HG02840 (cell line): ENCODE data around the gene UQCRC1.

ENCODE experiments used
- ATAC-seq: cut with Tn5 transposase; IDR thresholded peaks from one replicate; pipeline ENCODE4 v1.9.1; 2021; ENCODE audit warnings: mild to moderate bottlenecking, moderate library complexity, moderate number of reproducible peaks; ENCODE audit not compliant: unreplicated experiment, low FRiP score

Gene UQCRC1

GRCh38 chr3:48634661-48635221 is 25.3 kb upstream of the UQCRC1 start:
- ATAC-seq, result peak; percentile 22

DNA sequence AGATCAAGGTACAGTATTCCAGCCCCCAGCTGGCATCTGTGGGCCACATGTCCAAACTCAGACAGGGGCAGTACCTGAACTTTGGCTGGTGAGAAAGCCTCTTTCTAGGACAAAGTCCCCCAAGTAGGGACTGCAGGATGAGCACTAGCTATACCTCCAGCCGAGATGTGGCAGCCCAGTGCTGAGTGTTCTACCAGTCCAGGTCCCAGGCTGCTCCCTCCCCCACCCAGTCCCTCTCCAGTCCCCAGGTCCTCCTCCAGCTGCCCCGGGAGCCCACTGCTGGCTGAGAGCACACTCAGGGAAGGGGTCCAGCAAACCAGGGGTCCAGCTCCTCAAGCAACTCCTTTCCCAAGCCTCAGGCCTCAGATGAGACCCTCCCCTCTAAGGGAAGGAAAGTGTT is 24.3 kb upstream of the UQCRC1 start:
- no peak for ATAC-seq

GRCh38 chr3:48633256-48633655 is 23.8 kb upstream of the UQCRC1 start:
- no peak for ATAC-seq

GRCh38 chr3:48631516-48632448 is 22.3 kb upstream of the UQCRC1 start:
- ATAC-seq, result no peak

GRCh38 chr3:48630833-48631232 is 21.4 kb upstream of the UQCRC1 start:
- no peak for ATAC-seq

DNA sequence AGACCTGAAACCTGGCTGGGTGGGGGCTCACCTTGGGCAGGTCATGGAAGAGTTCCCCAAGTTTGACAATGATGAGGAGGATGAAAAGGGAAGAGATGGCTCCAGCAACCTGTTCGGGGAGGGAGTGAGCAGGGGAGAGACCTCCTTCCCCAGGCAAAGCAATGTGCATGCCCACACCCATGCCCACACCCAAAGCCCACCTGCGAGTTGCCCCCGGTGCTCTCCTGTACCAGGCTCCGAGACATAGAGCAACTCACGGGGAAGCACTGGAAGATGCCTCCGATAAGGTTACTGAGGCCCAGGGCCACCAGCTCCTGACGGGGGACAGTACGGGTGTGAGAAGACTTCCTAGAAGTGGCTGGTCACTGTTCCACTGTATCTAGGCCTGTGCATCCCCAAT is 21.0 kb upstream of the UQCRC1 start:
- ATAC-seq, result no peak

DNA sequence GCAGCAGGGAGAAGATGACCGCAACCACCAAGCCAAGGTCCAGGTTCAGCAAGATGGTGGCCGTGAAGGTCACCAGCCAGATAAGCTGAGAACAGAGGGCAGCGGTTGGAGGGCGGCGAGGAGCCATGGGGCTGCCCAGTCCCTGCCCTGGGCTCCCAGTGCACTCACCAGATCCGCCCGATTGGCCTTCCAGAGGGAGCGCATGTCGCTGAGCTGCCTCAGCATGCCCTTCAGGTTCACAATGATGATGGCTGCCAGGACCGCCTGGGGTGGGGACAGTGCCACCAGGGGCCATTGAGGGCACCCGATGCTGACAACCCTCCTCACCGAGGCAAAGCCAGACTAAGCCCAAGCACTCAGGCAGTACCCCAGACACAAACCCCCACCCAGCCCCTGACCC is 20.4 kb upstream of the UQCRC1 start:
- ATAC-seq, result no peak

- no peak for ATAC-seq
Measured at GRCh38 chr3:48628277-48629017, 19.0 kb upstream of the UQCRC1 start.

DNA sequence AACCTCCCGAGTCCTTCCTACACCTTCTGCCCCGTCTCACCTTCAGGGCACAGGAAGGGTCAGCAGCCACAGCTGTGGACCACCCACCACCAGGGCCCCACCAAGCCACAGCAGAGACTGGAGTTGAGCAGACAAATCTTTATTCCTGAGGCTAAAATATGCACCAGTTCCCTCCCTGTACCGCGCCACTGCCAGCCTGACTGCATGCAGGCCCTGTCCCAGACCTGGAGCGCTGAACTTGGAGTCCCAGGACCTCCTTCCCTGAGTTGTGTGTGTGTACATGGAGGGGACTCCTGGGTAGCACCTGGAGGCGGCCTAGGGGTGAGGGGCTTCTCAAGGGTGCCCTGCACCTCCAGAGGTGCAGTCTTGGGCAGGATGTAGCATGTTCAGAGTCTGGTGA is 16.2 kb upstream of the UQCRC1 start:
- no peak for ATAC-seq

GRCh38 chr3:48624767-48625166 is 15.3 kb upstream of the UQCRC1 start:
- no peak for ATAC-seq

- ATAC-seq, result no peak
Measured at GRCh38 chr3:48623851-48624547, 14.6 kb upstream of the UQCRC1 start.

DNA sequence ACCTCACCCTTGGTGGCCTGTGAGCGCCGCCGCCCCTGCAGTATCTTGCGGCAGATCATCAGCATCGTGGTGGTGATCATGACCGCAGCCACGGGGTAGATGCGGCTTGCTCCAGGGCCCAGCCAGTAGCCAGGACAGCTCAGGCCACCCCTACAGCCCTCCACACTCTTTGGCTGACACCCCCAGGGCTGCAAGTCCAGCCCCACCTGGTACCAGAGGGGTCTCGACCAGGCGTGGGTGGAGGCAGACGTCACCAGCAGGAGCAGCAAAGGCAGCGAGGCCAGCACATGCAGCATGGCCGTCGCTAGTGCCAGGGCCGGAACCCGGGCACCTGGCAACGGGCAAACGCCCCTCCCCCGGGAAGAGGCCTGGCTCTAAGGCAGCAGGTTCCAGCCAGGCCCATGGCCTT is 12.0 kb upstream of the UQCRC1 start, which contains the start of gene TMEM89:
Gene TMEM89, minus strand, starts transcription at position 309 of the 409 bp plus-strand sequence. Its CDS starts 13 bp downstream, at position 296.
- no peak for ATAC-seq

GRCh38 chr3:48619541-48620524 is 10.4 kb upstream of the UQCRC1 start:
- ATAC-seq, result no peak

DNA sequence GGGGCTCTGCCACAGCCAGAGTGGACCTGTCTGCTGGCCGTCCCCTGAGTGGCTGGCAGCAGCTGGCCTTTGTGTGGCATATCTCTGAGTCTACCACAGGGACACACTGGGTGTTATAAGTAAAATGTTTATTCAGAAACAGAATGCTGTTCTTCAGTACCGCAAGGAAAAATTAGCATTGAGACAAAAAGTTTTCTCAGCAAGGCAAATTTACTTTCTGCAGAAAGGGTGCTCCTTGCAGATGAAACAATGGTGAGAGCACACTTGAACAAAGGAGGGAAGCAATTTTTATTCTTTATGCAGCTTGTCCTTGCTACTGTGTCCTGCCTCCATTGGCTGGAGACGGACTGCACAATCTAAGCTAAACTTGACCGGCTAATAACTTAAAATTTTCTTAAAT is 8.1 kb upstream of the UQCRC1 start:
- no peak for ATAC-seq

DNA sequence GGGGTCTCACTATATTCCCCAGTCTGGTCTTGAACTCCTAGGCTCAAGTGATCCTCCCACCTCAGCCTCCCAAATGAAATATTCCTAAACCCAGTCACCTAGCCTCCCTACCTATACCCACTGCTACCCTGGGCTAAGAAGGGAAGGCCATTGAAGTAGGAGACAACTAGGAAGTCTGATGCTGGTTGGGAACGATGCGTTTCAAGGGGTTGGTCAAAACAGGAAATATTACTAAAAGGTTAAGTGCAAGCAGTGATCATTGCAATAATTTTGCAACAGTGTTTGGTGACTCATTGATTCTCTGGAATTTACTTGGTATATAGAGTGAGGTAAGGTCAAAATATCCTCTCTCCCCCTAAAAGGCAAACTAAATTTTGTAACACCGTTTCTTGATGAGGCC is 4.6 kb upstream of the UQCRC1 start:
- no peak for ATAC-seq

GRCh38 chr3:48612309-48612708 is 2.9 kb upstream of the UQCRC1 start:
- ATAC-seq, result no peak

DNA sequence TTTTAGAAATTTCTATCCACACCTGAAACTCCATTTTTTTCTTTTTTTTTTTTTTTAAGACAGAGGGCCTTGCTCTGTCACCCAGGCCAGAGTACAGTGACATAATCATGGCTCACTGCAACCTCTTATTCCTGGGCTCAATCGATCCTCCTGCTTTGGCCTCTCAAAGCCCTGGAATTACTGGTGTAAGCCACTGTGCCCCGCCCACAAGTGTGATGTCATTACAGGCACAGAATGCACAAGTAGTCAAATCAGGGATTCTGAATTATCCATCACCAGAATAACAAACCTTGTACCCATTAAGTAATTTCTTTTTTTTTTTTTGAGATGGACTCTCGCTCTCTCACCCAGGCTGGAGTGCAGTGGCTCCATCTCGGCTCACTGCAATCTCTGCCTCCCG is 1.9 kb downstream of the UQCRC1 start:
- ATAC-seq, result no peak

DNA sequence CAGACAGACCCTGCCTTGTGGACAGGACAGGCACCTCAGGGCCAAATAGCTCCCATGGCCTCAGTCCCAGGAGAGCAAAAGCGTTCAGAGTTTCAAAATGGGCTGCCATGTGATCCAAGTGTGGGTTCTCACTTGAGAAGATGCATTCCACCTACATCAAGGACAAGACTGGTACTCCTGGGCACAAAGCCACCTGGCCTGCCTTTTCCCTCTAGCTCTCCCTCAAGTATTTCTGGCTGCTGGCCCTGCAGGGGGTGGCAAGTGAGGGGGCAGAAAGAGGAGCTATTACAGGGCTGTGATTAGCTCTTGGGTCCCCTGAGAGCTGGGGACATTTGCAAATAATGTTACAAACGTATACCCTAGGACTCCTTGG is 7.8 kb downstream of the UQCRC1 start:
- ATAC-seq, result no peak
